Aorta (tissue), 5 donors: ENCODE measurements around the gene MAGEA8. TPM values are rescaled to one million over a fixed set of nuclear protein-coding genes. Genes with fewer than 3 reads are reported as not detected.
"Not testable (repeated sequence)": the region's sequence is repeated elsewhere in the genome, so short reads cannot be mapped to it uniquely, and the experiment has no call there.

Experiments
- ATAC-seq: fragments of 200-7000 bp; cut with Tn5 transposase; one replicate; pipeline ENCODE4 v1.9.1; 2022; ENCODE audit warnings: moderate library complexity; ENCODE audit not compliant: low FRiP score
- DNase-seq, 2 donors: peaks; one replicate each; pipeline ENCODE4 v3.0.0-alpha.2; 2020
- H3K27ac ChIP-seq, 2 donors: one replicate each; pipeline ENCODE4 v1.5.1; 2013; ENCODE audit warnings: low read length in 2 of 2, mild to moderate bottlenecking in 2 of 2, moderate library complexity in 2 of 2, control low read depth in 1 of 2, inconsistent platforms in 1 of 2, low read depth in 1 of 2
- H3K27me3 ChIP-seq, 2 donors: one replicate each; pipeline ENCODE4 v1.6.1; 2013; ENCODE audit warnings: control low read depth in 1 of 2, low read length in 1 of 2, mild to moderate bottlenecking in 1 of 2, moderate library complexity in 1 of 2; ENCODE audit not compliant: insufficient read depth in 2 of 2, control insufficient read depth in 1 of 2
- H3K36me3 ChIP-seq, 2 donors: one replicate each; pipeline ENCODE4 v1.6.1; 2013; ENCODE audit warnings: control low read depth in 1 of 2, low read length in 1 of 2, mild to moderate bottlenecking in 1 of 2; ENCODE audit not compliant: insufficient read depth in 2 of 2, control insufficient read depth in 1 of 2
- H3K4me1 ChIP-seq, 2 donors: one replicate each; pipeline ENCODE4 v1.6.1; 2013; ENCODE audit warnings: low read length in 2 of 2, control low read depth in 1 of 2, mild to moderate bottlenecking in 1 of 2, moderate library complexity in 1 of 2; ENCODE audit not compliant: insufficient read depth in 2 of 2, control insufficient read depth in 1 of 2
- H3K4me3 ChIP-seq, 2 donors: one replicate each; pipeline ENCODE4 v1.5.1; 2013; ENCODE audit warnings: low read length in 2 of 2, control low read depth in 1 of 2, mild to moderate bottlenecking in 1 of 2
- H3K9me3 ChIP-seq: one replicate; pipeline ENCODE4 v1.6.1; 2013; ENCODE audit warnings: mild to moderate bottlenecking, low read length; ENCODE audit not compliant: control insufficient read depth
- WGBS, 2 donors: extraction: QIAGEN DNeasy Blood & Tissue Kit; methylation state at CpG; one replicate each; pipeline ENCODE4 v1.1.7; 2013; 5-methylcytosine and 5-hydroxymethylcytosine counted together
- intact Hi-C, 2 donors: fragments of 100-400 bp; cut with DNase I; formaldehyde crosslinking; loops; one replicate each; pipeline versions ENCODE4 v1.14.2 to v1.15.0; 2022
- polyA plus RNA-seq, 2 donors: library from polyadenylated mRNA; stranded (reverse); fragments of 200-250 nt; gene quantifications; one replicate each; pipeline ENCODE4 v1.2.3, GENCODE V29; 2013
- total RNA-seq, 2 donors: library from RNA; stranded (reverse); fragmentation: NEBNext Ultra II Directional; extraction: Animal tissue kit (Norgen Biotek cat#: 25700); gene quantifications; one replicate each; pipeline ENCODE4 v1.2.1, GENCODE V29; 2021
- donor health status: healthy with polysubstance abuse.
- donor health status: Bipolar disorder and iron deficiency.
- donor health status: DM: no; HTN: no; CAD: no.
- donor health status: DM: no; HTN: no; CAD: no.
- donor health status: DM: yes; HTN: yes; CAD: no.

The MAGEA8 gene
- total and polyA plus RNA-seq, 4 donors = not detected

DNA sequence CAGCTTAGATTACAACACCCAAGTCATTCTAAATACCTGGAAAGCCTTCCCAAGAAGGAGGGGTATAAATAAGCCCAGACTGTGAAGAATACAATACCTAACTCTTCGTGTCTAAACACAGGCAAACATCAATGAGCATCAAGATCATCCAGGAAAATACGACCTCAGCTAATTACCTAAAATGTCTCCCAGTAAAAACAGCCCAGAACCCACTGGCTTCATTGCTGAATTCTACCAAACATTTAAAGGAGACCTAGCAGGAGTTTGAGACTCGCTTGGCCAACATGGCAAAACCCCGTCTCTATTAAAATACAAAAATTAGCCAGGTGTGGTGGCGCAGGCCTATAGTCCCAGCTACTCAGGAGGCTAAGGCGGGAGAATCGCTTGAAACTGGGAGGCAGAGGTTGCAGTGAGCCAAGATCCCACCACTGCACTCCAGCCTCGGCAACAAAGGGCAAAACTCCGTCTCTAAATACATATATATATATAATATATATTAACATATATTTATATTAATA, 29.3 kb downstream of the MAGEA8 start:
- Histone ChIP-seq H3K36me3 (no peaks in the 10 kb centered on the region), H3K9me3 (no peaks in the 10 kb centered on the region), H3K4me1 (no peaks in the 10 kb centered on the region), H3K4me3 (no peak overlapping the region), H3K27ac (no peak overlapping the region), H3K27me3 (no peaks in the 10 kb centered on the region)
- DNase-seq (no peak), ATAC-seq (no peak)
- intact Hi-C loops = no loop called here
- 96% methylated on average over 9 of the region's 9 CpGs for WGBS, 2 donors

DNA sequence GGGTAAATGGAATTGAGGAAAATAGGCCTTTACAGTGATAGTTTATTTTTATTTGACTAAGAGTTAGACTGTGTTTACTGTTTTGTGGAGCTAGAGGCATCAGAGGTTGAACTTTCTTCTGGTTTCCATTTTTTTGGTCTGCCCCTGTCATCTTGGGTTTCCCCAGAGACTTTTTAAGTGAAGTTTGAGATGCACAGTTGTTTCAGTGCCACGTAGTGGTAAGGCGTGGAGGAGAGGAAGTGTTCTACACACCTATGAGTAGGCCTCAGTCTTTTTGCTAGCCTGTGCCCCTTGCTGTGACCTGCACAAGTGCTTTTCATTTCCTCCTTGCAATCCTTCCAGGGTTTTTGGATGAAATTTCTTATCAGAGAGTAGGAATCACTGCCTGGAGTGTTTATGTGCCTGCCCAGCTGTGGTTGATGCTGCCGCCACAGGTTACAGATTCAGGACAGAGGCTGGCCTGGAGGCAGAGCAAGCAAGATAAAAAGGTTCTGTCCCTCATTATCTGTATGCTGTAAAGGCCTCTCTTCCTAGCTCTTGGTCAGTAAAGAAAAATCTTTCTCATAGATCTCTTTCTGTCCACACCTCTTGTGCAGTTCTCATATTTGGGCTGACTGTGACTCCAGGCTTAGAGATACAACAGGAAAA, 35.9 kb downstream of the MAGEA8 start:
- WGBS, 2 donors = 93 to 96% methylated on average over 3 of the region's 3 CpGs
- Histone ChIP-seq H3K9me3 (no peaks in the 10 kb centered on the region), H3K27ac (no peak overlapping the region), H3K36me3 (no peaks in the 10 kb centered on the region), H3K4me3 (no peak overlapping the region), H3K27me3 (no peaks in the 10 kb centered on the region), H3K4me1 (no peaks in the 10 kb centered on the region)
- DNase-seq (no peak), ATAC-seq (no peak)
- intact Hi-C loops = no loop called here

DNA sequence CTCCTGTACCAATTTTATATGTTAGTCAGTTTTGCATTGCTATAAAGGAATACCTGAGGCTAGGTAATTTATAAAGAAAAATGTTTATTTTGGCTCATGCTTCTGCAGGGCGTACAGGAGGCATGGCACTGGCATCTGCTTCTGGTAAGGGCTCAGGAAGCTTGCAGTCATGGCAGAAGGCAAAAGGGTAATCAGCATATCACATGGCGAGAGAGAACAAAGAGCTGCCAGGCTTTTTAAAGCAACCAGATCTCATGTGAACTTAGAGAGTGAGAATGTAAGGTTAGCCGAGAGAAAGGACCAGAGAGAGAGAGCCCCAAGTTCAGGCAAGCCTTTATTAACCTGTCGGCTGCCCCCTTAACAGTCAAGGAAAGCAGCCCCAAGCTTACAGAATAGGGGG, 42.9 kb downstream of the MAGEA8 start:
- DNase-seq, H3K27me3 ChIP-seq, ATAC-seq, H3K4me1 ChIP-seq, H3K36me3 ChIP-seq, H3K4me3 ChIP-seq, H3K27ac ChIP-seq, intact Hi-C loops, H3K9me3 ChIP-seq: not testable (repeated sequence)
- WGBS, 2 donors = no CpG with 5 or more reads among the region's 4 CpGs

DNA sequence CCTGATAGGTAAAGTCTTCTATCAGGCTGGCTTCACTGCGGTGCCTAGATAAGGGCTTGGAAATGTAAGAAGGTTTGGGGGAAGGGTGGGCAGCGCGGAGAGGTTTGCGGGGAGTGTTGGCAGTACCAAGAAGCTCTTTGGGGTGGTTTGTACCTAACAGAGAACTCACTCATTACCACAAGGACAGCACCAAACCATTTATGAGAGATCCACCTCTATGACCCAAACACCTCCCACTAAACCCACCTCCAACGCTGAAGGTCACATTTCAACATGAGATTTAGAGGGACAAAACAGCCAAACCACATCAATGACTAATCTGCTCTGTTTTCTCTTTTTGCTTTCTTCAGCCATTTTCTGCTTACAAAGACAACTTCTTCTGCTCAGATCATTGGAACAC, 43.5 kb downstream of the MAGEA8 start:
- no CpG with 5 or more reads among the region's 5 CpGs for WGBS, 2 donors
- H3K27ac ChIP-seq, H3K27me3 ChIP-seq, H3K36me3 ChIP-seq, H3K4me3 ChIP-seq, H3K9me3 ChIP-seq, intact Hi-C loops, ATAC-seq, H3K4me1 ChIP-seq, DNase-seq: not testable (repeated sequence)

DNA sequence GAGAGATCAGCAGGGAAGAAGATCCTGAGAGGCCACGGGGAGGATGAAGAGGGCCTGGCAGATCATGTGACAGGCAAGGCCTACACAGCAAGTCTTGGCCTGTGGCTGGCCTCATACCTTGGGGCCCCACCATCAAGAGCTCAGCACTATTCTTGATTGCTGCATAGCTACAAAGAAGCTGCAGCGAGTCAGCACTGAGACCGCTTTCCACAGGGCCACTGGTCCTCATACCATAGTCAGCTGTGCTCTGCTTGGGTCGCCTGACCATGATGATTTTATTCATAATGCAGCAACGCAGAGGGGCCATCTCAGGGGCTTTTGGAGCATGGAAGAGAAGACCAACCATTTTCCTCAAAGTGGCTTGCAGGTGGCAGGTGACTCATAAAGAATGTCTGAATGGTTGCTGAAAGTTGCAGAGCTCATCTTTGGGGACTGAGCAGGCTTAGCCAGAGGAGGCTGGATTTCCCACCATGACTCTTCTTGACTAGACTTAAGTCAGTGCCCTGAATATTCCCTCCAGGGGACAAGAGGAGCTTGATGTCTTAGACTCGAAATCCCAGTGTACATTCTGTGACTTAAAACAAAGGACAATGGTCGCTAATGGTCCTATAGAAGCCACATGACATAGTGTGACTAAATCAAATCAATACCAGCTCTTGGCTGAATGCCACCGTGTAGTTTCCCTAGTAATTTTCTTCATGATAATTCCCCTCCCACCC, 46.4 kb downstream of the MAGEA8 start:
- H3K4me1 ChIP-seq, H3K27ac ChIP-seq, intact Hi-C loops, DNase-seq, H3K4me3 ChIP-seq, H3K27me3 ChIP-seq, ATAC-seq, H3K36me3 ChIP-seq, H3K9me3 ChIP-seq: not testable (repeated sequence)
- 70 to 96% methylated on average over 1 of the region's 8 CpGs for WGBS, 2 donors

DNA sequence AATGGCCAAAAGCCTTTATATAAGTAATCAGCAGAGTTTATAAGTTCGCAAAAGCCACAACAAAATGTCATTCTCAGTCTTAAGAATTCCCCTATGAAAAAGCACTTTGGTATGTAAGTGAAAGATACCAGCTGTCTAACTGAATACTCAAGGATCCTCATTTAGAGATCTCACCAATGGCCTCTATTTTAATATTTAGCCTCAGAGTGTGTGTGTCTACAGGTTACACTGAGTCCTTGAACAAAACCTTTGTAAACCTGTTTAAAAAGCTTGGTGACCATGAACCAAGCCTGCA, 46.9 kb downstream of the MAGEA8 start:
- no CpG with 5 or more reads among the region's 1 CpG for WGBS, 2 donors

DNA sequence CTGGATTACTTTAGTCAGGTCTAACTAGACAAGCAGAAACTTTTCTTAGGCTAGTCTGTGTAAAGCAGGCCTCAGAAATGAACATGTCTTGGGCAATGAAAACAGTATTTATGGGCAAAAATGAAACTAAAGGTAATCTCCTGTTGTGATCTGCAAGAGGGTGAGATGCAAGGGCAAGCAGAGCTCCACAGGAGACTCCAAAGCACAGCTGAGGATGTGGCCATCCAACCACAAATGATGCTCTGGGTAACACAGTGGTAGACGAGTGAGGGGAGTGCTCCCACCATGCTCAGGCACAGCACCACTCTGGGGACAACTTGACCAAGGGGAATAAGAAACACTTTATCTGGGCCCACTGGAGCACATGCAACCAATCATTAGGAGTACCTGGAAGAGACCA, 47.7 kb downstream of the MAGEA8 start:
- H3K4me1 ChIP-seq, H3K27ac ChIP-seq, H3K36me3 ChIP-seq, H3K27me3 ChIP-seq, intact Hi-C loops, DNase-seq, H3K4me3 ChIP-seq, H3K9me3 ChIP-seq, ATAC-seq: not testable (repeated sequence)
- WGBS, 2 donors = 67 to 83% methylated on average over 1 of the region's 1 CpG

More for the DNA sequence above, 46.9 kb downstream of the MAGEA8 start:
- intact Hi-C loops, H3K27me3 ChIP-seq, H3K4me1 ChIP-seq, H3K27ac ChIP-seq, H3K4me3 ChIP-seq, H3K9me3 ChIP-seq, H3K36me3 ChIP-seq, ATAC-seq, DNase-seq: not testable (repeated sequence)

DNA sequence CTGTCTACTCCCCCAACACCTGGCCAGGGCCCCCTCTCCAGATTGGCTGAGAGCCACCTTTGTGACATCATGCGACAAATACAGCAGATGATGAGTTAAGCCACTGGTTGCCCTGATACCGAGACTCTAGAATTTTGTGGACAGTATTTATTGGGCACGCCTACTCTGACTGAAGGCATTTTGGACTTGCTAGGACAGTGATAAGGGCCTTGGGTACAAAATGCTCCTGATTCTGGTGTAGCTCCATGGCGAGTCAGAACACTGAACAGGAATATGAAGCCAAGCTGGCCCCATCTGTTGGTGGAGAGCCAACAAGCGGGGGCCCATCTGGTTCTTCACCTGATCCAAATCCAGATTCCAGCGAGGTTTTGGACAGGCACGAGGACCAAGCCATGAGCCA, 48.4 kb downstream of the MAGEA8 start, which contains the start of gene HSFX4:
Gene HSFX4 (plus strand): TSS at position 174 of the 400 bp plus-strand sequence. CDS start 72 bp downstream, at position 246.
- H3K4me1 ChIP-seq, DNase-seq, H3K27me3 ChIP-seq, H3K9me3 ChIP-seq, intact Hi-C loops, H3K4me3 ChIP-seq, ATAC-seq, H3K27ac ChIP-seq, H3K36me3 ChIP-seq: not testable (repeated sequence)
- 69 to 95% methylated on average over 2 of the region's 7 CpGs for WGBS, 2 donors

DNA sequence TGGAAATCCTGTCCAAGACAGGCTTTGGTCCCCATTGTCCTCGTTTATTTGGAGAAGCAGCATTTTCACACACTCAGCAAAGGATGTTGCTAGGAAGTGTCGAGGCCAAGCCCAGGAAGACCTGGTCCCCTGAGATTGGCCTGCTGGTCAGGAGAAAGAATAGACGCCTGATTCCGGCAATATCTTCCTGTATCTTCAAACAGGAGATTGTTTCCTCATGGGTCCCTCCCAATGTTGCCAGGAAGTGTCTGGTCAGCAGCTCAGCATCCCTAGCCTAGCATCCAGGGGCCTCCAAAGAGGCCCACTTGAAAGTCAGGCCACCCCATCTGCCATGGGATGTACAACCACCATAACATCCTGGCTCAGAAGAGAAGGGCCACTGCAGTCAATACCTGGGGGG, 50.4 kb downstream of the MAGEA8 start:
- WGBS, 2 donors = 53 to 81% methylated on average over 1 to 2 of the region's 4 CpGs
- H3K4me1 ChIP-seq, H3K4me3 ChIP-seq, H3K27ac ChIP-seq, H3K36me3 ChIP-seq, H3K27me3 ChIP-seq, intact Hi-C loops, DNase-seq, ATAC-seq, H3K9me3 ChIP-seq: not testable (repeated sequence)
